GM20000 (cell line): ENCODE measurements around the gene ZNF512B.

Source experiments
- DNase-seq: peaks from one replicate; pipeline ENCODE4 v3.0.0; 2012; ENCODE audit warnings: low spot score
- CTCF ChIP-seq: IDR thresholded peaks from 2 replicates; pipeline ENCODE4 v1.5.1; 2012; ENCODE audit warnings: mild to moderate bottlenecking, control low read depth; ENCODE audit errors: extremely low read depth, missing control alignments

ZNF512B gene

DNA sequence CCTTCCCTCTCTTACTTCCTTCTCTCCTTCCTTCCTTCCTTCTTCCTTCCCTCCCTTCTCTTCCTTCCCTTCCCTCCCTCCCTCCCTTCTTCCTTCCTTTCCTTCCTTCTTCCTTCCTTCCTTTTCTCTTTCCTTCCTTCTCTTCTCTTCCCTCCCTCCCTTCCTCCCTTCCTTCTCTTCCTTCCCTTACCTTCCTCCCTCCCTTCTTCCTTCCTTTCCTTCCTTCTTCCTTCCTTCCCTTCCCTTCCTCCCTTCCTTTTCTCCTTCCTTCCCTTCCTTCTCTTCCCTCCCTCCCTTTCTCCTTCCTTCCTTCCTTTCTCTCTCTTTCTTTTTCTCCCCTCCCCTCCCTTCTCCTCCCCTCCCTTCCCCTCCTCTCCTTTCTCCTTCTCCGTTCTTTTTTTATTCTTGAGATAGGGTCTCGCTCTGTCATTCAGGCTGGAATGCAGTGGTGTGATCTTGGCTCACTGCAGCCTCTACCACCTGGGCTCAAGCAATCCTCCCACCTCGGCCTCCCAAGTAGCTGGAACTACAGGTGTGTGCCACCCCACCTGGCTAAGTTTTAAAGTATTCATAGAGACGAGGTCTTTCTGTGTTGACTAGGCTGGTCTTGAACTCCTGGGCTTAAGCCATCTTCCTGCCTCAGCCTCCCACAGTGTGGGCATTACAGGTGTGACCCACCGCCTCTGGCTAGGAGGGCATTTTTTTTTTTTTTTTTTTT is 1.1 kb upstream of the ZNF512B start:
- no peak for TF ChIP-seq CTCF
- no peak for DNase-seq

DNA sequence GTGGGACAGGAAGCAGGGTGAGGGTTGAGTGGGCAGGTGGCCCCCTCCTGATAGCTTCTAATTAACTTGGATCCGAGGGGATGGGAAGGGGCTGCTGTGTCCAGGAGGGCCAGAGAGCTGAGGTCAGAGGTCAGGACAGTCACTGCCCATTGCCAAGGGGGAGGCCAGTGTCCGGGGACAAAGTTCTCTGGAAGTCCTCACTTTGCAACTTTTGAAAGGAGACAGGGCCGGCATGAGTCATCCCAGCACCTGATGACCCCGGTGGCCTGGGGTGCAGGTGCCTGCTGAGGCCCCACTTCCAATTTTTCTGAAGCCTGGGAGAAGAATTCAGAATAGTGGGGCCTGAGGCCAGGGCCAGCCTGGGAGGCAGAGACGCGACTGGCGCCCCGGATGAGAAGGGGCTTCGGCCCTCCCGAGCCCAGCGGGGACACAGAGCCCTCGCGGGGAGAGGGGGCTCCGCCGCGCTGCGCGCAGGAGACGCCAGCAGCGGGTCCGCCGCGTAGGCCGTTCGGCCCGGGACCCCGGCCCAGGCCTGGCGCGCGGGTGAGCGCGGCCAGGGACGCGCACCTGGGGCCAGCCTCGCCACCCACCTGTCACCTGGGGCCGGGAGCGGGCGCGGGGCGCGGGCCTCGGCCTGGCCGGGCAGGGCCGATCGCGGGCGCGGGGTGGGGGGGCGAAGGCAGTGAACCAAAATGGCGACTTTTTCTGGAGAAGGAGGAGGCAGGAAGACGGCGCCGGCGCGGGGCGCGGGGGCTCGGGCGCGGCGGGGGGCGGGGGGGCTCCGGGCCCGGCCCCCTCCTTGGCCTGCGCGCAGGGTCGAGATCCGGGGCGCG is 586 bp downstream of the ZNF512B start:
- DNase-seq, result peak; percentile 71

DNA sequence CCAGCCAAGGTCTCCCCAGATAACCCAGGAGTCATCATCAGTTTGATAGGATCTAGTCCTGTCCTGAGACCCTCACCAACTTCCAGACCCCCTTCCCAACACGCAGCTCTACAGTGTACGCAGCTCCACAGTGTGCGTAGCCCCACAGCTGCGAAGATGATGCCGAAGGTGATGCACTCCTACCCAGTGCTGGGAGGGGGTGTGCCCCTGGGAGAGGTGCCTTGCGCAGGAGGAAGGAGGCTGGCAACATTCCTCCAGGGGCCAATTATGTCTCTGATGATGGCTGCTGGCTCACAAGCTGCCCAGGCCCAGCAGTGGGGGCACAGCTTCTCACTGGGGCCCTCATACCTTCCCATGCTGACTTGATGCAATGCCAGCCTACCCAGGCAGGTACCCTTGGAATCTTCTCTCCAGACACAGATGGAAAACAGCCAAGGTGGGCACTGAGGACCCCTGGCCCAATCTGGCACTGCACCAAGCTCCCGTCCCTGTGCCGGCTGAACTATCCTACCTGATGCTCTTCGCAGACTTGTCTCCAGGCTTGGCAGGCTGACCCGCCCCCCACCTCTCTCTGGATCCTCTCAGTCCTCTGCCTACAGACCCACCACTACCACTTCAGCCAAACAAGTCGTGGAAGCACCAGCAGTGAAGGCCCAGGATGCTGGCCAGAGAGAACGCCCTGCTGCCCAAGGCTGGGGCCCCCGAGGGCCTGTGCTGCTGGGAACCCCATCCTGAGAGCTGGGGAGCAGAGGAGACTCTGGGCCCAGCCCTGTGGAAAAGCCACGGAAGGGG is 1.4 kb downstream of the ZNF512B start:
- DNase-seq, result no peak
- TF ChIP-seq CTCF, result no peak

More for the DNA sequence above, 586 bp downstream of the ZNF512B start:
- TF ChIP-seq CTCF, result no peak

DNA sequence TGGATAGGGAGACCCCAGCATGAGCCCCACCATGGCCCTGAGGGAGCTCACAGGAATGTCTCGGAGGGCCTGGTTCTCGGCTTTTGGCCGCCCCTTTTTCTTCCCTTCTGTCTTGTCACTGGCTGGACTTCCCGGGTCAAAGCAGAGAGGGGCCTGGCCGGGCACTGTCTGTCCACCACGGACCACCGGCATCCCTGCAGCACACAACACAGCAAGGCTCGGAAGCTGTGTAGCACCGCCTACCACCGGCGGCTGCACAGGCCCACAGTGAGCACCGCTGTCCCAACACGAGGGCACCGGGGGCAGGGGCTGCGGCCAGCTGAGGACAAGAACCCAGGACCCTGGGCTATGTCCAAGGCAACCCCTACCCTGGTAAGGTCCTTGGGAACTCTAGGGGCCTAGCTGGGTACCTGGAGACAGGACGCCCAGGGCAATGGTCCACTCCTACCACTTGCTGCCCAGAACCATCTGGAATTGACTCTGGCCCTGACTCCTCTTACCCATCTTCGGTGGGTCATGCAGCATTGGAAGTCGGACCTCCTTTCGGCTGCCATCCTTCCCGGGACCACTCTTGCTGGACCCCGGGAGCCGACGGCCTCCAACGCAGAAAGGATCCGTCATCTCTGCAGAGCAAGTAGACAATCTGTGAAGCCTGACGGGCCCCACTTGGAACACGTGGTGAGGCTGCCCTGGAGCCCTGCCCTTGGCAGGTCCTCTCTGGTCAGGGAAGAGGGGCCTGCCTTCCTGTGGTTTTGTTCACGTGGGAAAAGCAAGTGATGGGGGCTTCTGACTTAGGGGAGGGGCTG is 2.2 kb downstream of the ZNF512B start:
- no peak for DNase-seq
- no peak for TF ChIP-seq CTCF

- no peak for TF ChIP-seq CTCF
- DNase-seq, result no peak
These were observed 2.8 kb downstream of the ZNF512B start for GRCh38 chr20:63966944-63967322.

GRCh38 chr20:63966172-63966943 is 3.4 kb downstream of the ZNF512B start:
- DNase-seq, result no peak
- TF ChIP-seq CTCF, result no peak
